Thyroid gland (tissue), 4 donors: ENCODE results near the gene EBF3.

Experiments
- CTCF ChIP-seq, 6 experiments: fragments of 200-600 bp in 3 of 6; fragments of 450-650 bp in 3 of 6; sonication (generic) in 3 of 6; IDR thresholded peaks; one replicate each; pipeline ENCODE4 v1.5.1; 2016 to 2019; ENCODE audit warnings: antibody characterized with exemption in 6 of 6, mild to moderate bottlenecking in 2 of 6, inconsistent platforms in 1 of 6, moderate library complexity in 1 of 6
- POLR2A ChIP-seq, 2 donors: fragments of 450-650 bp; IDR thresholded peaks; one replicate each; pipeline ENCODE4 v1.6.1; 2017; ENCODE audit warnings: antibody characterized with exemption in 2 of 2, mild to moderate bottlenecking in 2 of 2, moderate library complexity in 1 of 2

DNA sequence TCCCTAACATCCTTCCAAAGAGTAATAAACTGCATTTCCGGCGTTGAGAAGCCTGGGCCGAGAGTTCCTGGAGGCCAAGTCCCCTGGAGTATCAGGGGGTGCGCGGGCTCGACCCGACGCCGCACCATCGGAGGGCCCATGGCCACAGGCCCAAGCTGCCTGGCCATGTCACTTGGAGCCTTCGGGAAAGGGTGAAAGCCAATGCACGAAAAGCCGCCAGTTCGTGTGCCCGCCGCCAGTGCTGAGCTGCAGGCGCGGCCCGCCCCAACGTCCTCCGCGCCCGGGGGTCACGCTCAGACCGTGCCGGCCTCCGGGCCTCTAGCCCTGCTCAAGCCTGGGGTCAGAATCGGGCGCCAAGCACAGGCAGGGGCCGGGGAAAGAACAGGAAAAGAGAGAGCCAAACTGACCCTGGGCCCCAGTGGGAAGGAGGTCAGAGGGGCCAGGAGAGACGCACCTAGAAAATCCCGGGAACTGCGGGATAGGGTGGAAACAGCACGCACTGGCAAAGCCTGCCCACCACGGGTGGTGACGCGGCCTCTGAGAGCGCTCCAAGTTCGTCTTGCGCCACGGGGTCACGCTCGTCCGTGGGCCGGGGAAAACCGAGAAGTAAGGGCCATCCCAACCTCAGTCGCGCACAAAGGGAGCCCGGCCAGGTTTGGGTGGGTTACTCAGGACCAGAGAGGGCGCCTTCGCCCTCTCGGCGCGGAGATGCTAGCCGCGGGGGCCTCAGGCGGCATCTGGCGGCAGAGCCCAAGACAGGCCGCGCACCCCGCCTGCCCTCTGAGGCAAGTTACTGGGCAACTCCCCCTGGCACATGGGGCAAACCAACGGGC, 4.2 kb upstream of the EBF3 start:
- TF ChIP-seq CTCF (IDR thresholded peaks at IDR 0.05) (no peak), POLR2A (IDR thresholded peaks at IDR 0.05) (no peak)
